SJCRH30 (cell line): ENCODE results near the gene PADI1. TPM values are rescaled to one million over a fixed set of nuclear protein-coding genes. Genes with fewer than 3 reads are reported as not detected.

ENCODE experiments used
- DNase-seq, 2 experiments: peaks; one replicate each; pipeline ENCODE4 v3.0.0-alpha.2; 2015 to 2020
- H3K27ac ChIP-seq: fragments of 250-450 bp; sonication (Bioruptor Pico); 2 replicates; pipeline ENCODE4 v1.5.1; 2020; ENCODE audit warnings: mild to moderate bottlenecking, moderate library complexity
- H3K27me3 ChIP-seq: fragments of 250-450 bp; sonication (Bioruptor Pico); 2 replicates; pipeline ENCODE4 v1.5.1; 2020; ENCODE audit warnings: mild to moderate bottlenecking, moderate library complexity
- H3K36me3 ChIP-seq: fragments of 250-450 bp; sonication (Bioruptor Pico); 2 replicates; pipeline ENCODE4 v1.5.1; 2020; ENCODE audit warnings: mild to moderate bottlenecking, moderate library complexity
- H3K4me1 ChIP-seq: fragments of 250-450 bp; sonication (Bioruptor Pico); 2 replicates; pipeline ENCODE4 v1.5.1; 2020; ENCODE audit warnings: mild to moderate bottlenecking, moderate library complexity
- H3K4me3 ChIP-seq: fragments of 250-450 bp; sonication (Bioruptor Pico); 2 replicates; pipeline ENCODE4 v1.5.1; 2020; ENCODE audit warnings: mild to moderate bottlenecking, moderate library complexity
- H3K9me3 ChIP-seq: fragments of 250-450 bp; sonication (Bioruptor Pico); replicated peaks from 2 replicates; pipeline ENCODE4 v1.5.1; 2020; ENCODE audit warnings: mild to moderate bottlenecking, moderate library complexity
- total RNA-seq: library from RNA; depleted of rRNA; stranded (reverse); fragments of >200 nt; shearing (Covaris generic); gene quantifications from 2 replicates; pipeline ENCODE4 v1.2.3, GENCODE V29; 2014

The PADI1 gene
- total RNA-seq, 1 experiment from 2014 or later, result 0.06 TPM

- no peak overlapping the region for H3K4me3 ChIP-seq
- H3K4me1 ChIP-seq, result peaks cover 30% of the 10 kb centered on the region
- H3K36me3 ChIP-seq, result no peaks in the 10 kb centered on the region
- no peaks in the 10 kb centered on the region for H3K9me3 ChIP-seq
- no peaks in the 10 kb centered on the region; the same call in 1 of the 2 replicates for H3K27me3 ChIP-seq
- peak; percentile 40 to 45 for DNase-seq
- H3K27ac ChIP-seq, result peak overlapping the region; percentile 37; the same call in 1 of the 2 replicates
Observed at GRCh38 chr1:17168091-17168876, 36.6 kb upstream of the PADI1 start.

DNA sequence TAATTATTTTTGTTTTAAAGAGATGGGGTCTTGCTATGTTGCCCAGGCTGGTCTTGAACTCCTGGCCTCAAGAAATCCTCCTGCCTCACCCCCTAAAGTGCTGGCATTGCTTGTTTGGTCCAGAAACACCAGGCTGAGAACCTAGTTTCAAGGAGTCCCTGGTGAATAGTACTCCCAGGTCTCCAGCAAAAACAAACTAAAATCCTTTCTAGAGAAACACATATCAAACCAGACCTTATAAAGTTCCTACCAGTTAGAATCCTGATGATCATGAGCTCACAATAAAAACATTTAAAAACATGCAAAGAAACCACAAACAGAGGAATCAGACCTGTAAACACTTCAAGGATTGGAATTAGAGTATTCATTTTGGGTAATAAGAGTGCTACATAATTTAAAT, 34.4 kb upstream of the PADI1 start:
- no peak overlapping the region for H3K4me3 ChIP-seq
- H3K27ac ChIP-seq, result no peak overlapping the region
- H3K4me1 ChIP-seq, result peaks cover 18% of the 10 kb centered on the region
- no peaks in the 10 kb centered on the region; the same call in 1 of the 2 replicates for H3K27me3 ChIP-seq
- no peak for DNase-seq
- no peaks in the 10 kb centered on the region for H3K36me3 ChIP-seq
- no peaks in the 10 kb centered on the region for H3K9me3 ChIP-seq

GRCh38 chr1:17173217-17173616, 31.7 kb upstream of the PADI1 start:
- Histone ChIP-seq H3K27ac (no peak overlapping the region), H3K4me1 (peaks cover 9% of the 10 kb centered on the region), H3K27me3 (no peaks in the 10 kb centered on the region; the same call in 1 of the 2 replicates), H3K9me3 (no peaks in the 10 kb centered on the region), H3K4me3 (no peak overlapping the region), H3K36me3 (no peaks in the 10 kb centered on the region)
- DNase-seq, result no peak

DNA sequence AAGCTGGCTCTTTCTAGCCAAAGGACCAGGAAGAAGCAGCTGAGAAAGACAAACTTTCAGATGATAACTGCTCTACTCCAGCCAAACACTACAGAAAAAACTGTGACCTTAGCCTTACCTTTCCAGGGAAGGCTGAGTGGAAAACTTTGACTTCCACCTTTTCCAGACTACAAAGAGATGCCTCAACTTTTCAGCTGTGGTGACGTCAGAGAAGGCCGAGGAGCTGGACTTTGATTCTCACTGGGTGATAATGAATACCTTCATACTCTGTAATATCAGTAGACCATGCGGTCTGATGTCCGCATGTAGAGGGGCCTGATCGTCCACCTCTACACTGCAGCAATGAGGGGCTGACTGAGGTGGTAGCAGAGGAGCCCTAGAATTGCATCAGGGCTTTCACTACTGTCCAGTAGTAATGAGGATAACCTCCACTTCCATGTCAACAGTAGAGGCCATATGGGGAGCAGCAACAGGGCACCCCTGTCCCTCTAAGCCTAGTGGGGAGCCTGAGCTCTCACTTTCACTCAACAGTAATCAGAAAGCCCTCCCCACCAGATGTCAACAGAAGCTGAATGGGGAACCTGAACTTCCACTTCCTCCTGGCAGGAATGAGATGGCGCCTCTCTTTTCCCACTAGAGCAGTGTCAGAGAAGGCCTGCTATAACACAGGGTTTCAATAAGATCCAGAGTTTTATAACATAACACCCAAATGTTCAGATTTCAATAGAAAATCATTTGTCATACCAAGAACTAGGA, 28.4 kb upstream of the PADI1 start:
- H3K27ac ChIP-seq, result no peak overlapping the region
- no peaks in the 10 kb centered on the region for H3K27me3 ChIP-seq
- no peak for DNase-seq
- no peaks in the 10 kb centered on the region for H3K9me3 ChIP-seq
- H3K4me1 ChIP-seq, result no peaks in the 10 kb centered on the region; the same call in 1 of the 2 replicates
- H3K4me3 ChIP-seq, result no peak overlapping the region
- no peaks in the 10 kb centered on the region for H3K36me3 ChIP-seq

DNA sequence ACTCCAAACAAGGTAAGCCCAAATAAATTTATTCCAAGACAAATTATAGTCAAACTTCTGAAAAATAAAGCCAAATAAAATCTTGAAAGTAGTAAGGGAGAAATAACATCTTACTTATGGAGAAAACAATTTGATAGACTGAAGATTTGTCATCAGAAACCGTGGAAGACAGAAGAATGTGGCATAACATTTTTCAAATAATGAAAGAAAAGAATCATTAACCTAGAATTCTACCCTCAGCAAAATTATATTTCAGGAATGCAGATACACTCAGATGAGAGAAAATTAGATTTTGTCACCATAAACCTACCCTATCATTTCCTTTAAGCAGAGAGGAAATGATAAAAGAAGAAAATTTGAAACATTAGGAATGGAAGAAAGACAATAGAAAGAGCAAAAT, 27.3 kb upstream of the PADI1 start:
- DNase-seq, result no peak
- Histone ChIP-seq H3K9me3 (no peaks in the 10 kb centered on the region), H3K27me3 (no peaks in the 10 kb centered on the region), H3K27ac (no peak overlapping the region), H3K4me3 (no peak overlapping the region), H3K36me3 (no peaks in the 10 kb centered on the region), H3K4me1 (no peaks in the 10 kb centered on the region; the same call in 1 of the 2 replicates)

DNA sequence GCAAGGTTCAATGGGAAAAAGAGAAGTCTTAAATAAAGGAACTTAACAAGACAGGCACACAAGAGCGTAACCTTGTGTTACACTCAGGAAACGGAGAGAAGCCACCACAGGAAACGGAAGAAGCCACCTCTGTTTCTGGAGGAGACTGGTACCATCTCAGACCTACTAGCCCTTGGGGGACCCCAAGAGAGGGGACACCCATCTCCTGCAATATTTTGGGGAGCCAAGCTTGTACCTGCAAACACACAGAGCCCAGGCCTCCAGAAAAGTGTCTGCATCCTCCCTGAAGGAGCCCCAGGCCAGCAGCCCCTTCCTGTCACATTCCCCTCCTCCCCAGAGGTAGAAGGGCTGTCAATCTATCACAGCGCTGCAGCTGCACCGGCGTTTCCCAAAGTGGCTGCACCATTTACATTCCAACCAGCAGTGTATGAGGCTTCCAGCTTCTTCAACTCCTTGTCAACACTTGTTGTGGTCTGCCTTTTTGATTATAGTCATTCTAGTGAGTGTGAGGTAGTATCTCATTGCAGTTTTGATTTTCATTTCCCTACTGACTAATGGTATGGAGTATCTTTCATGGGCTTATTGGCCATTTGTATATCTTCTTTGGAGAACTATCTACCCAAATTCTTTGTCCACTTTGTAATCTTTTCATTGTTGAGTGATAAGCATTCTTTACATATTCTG, 23.0 kb upstream of the PADI1 start:
- H3K9me3 ChIP-seq, result no peaks in the 10 kb centered on the region
- no peak overlapping the region for H3K4me3 ChIP-seq
- no peaks in the 10 kb centered on the region for H3K36me3 ChIP-seq
- H3K4me1 ChIP-seq, result no peaks in the 10 kb centered on the region; the same call in 1 of the 2 replicates
- no peaks in the 10 kb centered on the region for H3K27me3 ChIP-seq
- H3K27ac ChIP-seq, result no peak overlapping the region
- no peak for DNase-seq

DNA sequence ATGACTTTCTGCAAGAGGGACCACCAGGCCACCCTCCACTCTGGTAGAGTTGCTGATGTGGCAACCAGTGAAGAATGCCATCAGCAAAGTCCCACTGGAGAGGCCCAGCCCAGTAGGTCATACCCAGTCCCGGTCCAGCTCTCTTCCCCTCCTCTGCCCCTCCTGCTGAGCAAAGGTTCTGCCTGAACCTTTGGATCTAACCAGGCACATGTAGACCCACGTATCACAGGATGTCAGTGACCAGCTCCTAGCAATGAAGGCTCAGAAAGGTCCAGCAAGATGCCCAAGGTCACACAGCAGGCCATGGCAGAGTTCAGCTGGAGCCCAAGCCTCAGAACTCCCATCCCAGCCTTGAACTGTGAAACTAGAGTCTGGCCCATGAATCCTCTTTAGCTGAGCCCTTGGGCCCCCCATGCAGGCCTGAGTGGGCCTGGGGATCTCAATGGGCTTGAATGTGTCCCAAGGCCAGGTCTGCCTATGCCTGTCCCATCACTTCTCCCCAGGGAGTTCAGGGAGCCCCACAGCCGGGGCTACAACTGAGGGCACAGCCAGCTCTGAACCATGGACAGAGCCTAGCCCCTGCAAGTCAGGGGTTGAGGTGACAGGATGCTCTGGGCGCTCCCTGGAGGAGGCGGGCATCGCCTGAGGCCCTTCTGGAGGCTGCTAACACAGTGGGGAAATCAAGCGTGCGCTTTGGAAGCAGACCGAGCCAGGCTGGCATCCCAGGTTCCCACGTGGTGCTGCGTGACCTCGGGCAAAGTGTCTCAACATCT, 21.4 kb upstream of the PADI1 start:
- H3K27me3 ChIP-seq, result no peaks in the 10 kb centered on the region
- 0 out of 2 replicates have a peak, but pooled peaks cover 2% of the 10 kb centered on the region for H3K9me3 ChIP-seq
- DNase-seq, result no peak
- no peaks in the 10 kb centered on the region; the same call in 1 of the 2 replicates for H3K4me1 ChIP-seq
- H3K36me3 ChIP-seq, result no peaks in the 10 kb centered on the region
- no peak overlapping the region for H3K4me3 ChIP-seq
- no peak overlapping the region for H3K27ac ChIP-seq

GRCh38 chr1:17184161-17184665, 20.7 kb upstream of the PADI1 start:
- Histone ChIP-seq H3K27me3 (no peaks in the 10 kb centered on the region), H3K4me1 (no peaks in the 10 kb centered on the region; the same call in 1 of the 2 replicates), H3K27ac (no peak overlapping the region), H3K4me3 (no peak overlapping the region), H3K36me3 (no peaks in the 10 kb centered on the region), H3K9me3 (0 out of 2 replicates have a peak, but pooled peaks cover 5% of the 10 kb centered on the region)
- DNase-seq, result no peak

DNA sequence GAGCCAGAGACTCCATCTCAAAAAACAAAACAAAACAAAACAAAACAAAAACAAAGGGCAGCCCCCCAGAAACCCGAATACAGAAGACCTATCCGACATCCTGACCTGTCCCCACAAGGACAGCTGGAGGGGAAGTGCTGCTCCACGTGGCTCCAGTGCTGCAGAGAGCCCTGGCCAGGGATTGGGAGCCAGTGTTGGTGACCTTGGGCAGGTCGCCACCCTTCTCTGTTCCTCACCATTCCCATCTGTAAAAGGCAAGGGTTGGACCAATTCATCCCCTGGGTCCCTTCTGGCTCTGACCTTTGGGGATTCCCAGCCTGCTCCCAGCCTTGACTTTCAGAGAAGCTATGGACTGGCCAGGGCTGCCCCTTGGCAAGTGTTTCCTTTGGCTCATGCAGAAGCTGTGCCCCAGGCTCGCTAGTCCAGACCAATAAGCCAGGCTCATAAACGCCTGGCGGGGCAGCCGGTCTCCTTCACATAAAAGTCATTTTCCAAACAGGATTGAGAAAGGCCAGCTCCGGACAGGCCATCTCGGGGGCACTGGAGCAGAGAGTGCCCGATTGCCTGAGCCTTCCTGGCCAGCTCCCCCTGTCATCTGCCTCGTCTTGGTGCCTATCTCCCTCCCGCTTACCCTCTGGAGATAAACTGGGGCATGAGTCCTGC, 20.0 kb upstream of the PADI1 start:
- no peak for DNase-seq
- 0 out of 2 replicates have a peak, but pooled peaks cover 5% of the 10 kb centered on the region for H3K9me3 ChIP-seq
- no peaks in the 10 kb centered on the region for H3K36me3 ChIP-seq
- peaks cover 4% of the 10 kb centered on the region for H3K4me1 ChIP-seq
- no peak overlapping the region for H3K27ac ChIP-seq
- no peak overlapping the region for H3K4me3 ChIP-seq
- H3K27me3 ChIP-seq, result no peaks in the 10 kb centered on the region

- Histone ChIP-seq H3K4me1 (peaks cover 9% of the 10 kb centered on the region), H3K9me3 (0 out of 2 replicates have a peak, but pooled peaks cover 5% of the 10 kb centered on the region), H3K4me3 (no peak overlapping the region), H3K27me3 (no peaks in the 10 kb centered on the region), H3K27ac (no peak overlapping the region), H3K36me3 (no peaks in the 10 kb centered on the region)
- DNase-seq, result no peak
Observed at GRCh38 chr1:17185485-17185860, 19.5 kb upstream of the PADI1 start.

- Histone ChIP-seq H3K27me3 (no peaks in the 10 kb centered on the region), H3K27ac (no peak overlapping the region), H3K9me3 (0 out of 2 replicates have a peak, but pooled peaks cover 5% of the 10 kb centered on the region), H3K4me1 (peaks cover 11% of the 10 kb centered on the region), H3K4me3 (no peak overlapping the region), H3K36me3 (no peaks in the 10 kb centered on the region)
- DNase-seq, result no peak
Observed at GRCh38 chr1:17186216-17186909, 18.6 kb upstream of the PADI1 start.

DNA sequence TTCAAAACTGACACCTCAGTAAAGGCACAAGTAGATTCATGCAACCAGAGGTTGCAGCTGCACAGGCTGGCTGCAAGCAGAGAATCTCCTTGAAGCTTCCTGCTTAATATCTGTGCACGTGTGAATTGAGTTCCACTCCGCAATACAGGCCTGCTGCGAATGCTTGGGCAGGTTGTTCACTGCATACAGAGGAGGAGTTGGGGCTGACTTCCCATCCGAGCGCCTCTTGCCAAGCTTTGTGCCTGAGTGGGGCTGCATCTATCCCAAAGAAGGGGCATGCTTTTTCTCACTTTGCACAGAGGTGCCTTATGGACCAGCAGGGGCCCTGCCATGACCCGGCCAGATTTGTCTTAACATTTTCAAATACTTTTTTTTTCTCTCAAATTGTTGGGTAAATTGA, 17.9 kb upstream of the PADI1 start:
- H3K36me3 ChIP-seq, result no peaks in the 10 kb centered on the region
- no peak overlapping the region for H3K4me3 ChIP-seq
- no peak for DNase-seq
- H3K27ac ChIP-seq, result no peak overlapping the region
- H3K27me3 ChIP-seq, result no peaks in the 10 kb centered on the region
- H3K4me1 ChIP-seq, result peaks cover 11% of the 10 kb centered on the region
- 0 out of 2 replicates have a peak, but pooled peaks cover 5% of the 10 kb centered on the region for H3K9me3 ChIP-seq

- DNase-seq, result no peak
- H3K9me3 ChIP-seq, result 0 out of 2 replicates have a peak, but pooled peaks cover 5% of the 10 kb centered on the region
- no peaks in the 10 kb centered on the region for H3K36me3 ChIP-seq
- H3K4me1 ChIP-seq, result peaks cover 11% of the 10 kb centered on the region
- no peak overlapping the region for H3K27ac ChIP-seq
- H3K4me3 ChIP-seq, result no peak overlapping the region
- H3K27me3 ChIP-seq, result no peaks in the 10 kb centered on the region
Observed at GRCh38 chr1:17188217-17188616, 16.7 kb upstream of the PADI1 start.
